GM10266 (cell line): ENCODE data around the gene DOCK4.
"Not testable (repeated sequence)": the region's sequence is repeated elsewhere in the genome, so short reads cannot be mapped to it uniquely, and the experiment has no call there.

Experiments used
- DNase-seq: peaks from one replicate; pipeline ENCODE4 v3.0.0; 2012; ENCODE audit errors: extremely low spot score
- TF ChIP-seq, protein P1 (sequence below): IDR thresholded peaks from 2 replicates; pipeline ENCODE4 v1.5.1; 2012; ENCODE audit warnings: mild to moderate bottlenecking, low read depth; ENCODE audit not compliant: control insufficient read depth, insufficient read depth; ENCODE audit errors: missing control alignments

DOCK4 gene

DNA sequence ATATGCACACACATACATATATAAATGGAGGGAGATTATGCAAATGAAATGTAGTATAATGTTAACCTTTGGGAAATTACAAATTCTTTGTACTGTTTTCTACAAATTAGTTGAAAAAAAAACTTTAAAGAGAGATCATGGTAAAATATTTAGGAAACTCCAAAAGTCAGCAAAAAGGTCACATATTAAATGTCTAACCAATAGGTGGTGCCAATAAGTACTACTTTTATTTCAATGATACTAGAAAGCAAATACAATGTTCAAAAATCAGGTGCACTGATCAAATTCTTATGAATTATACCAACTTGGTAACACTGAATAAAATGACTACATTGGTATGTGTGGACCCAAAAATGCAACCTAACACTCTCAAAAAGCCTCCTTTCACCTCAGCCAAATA, 276.9 kb downstream of the DOCK4 start:
- TF ChIP-seq, protein P1, sequence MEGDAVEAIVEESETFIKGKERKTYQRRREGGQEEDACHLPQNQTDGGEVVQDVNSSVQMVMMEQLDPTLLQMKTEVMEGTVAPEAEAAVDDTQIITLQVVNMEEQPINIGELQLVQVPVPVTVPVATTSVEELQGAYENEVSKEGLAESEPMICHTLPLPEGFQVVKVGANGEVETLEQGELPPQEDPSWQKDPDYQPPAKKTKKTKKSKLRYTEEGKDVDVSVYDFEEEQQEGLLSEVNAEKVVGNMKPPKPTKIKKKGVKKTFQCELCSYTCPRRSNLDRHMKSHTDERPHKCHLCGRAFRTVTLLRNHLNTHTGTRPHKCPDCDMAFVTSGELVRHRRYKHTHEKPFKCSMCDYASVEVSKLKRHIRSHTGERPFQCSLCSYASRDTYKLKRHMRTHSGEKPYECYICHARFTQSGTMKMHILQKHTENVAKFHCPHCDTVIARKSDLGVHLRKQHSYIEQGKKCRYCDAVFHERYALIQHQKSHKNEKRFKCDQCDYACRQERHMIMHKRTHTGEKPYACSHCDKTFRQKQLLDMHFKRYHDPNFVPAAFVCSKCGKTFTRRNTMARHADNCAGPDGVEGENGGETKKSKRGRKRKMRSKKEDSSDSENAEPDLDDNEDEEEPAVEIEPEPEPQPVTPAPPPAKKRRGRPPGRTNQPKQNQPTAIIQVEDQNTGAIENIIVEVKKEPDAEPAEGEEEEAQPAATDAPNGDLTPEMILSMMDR: no peak
- no peak for DNase-seq

DNA sequence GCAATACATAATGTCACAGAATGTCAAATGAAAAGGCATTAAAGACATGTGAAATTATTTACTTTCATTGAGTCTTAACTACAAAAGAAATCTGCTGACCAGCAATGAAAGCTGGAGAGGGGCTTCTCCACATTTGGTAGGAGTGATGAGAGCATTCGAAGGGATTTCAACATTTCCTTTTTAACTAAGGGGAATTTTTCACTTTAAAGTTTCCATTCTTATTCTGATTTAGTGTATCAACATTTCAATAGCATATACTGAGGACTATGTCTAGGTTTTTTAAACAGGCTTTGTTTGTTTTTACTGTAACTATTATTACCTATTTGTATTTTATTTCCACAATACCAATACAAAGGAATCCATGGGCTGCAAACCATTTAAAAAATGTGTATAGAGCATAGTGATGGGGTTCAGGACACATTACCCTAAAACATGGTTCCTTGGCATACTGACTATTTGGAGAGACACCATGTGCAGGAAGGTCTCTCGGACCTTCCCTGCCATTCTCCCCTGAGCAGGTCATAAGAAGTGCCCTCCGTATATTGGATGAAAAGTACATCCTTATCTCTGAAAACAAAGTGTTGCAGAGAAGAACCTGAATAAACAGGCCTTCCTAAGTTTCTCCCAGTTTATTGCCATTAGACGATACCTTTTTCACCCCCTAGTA, 278.7 kb downstream of the DOCK4 start:
- DNase-seq: no peak
- TF ChIP-seq, protein P1: no peak

DNA sequence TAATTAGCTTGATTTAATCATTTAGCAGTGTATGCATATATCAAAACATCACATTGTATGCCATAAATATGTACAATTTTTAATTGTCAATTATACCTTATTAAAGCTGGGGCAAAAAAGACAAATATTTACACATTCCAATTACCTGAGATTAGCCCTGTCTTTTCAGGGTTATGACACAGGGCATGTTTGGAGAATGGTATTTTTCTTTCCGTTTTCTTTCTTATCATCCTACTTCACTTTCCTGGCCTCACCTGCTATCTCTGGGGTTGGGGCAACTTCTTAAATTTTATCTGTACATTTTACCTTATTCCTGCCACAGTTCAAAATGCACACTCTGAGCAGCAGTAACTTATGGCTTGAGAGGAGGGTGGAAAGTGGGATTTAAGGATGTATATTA, 285.9 kb downstream of the DOCK4 start:
- TF ChIP-seq, protein P1: no peak
- DNase-seq: no peak

DNA sequence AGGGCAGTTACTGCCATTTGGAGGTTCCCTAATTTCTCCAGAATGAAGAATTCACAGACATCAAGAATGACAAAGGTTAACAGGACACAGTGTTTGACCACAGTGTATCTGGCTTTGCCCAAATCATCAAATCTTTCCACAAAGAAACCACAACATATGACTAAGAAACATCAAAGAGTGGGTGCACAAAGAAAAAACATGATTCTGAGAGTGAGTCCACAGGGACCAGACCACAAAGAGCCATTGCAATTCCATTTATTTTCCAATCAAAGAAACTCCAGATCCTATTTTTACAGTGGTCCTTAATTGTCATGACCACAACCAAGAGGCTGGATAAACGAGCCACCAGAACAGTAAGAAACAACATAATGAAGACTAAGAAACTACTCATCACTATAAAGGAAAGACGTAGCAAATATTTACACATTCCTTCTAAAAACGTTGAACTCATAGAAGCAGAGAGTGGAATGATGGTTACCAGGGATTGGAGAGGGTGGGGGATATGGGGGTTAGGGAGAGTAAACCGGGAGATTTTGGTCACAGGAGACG, 286.5 kb downstream of the DOCK4 start:
- TF ChIP-seq, protein P1: no peak
- no peak for DNase-seq

DNA sequence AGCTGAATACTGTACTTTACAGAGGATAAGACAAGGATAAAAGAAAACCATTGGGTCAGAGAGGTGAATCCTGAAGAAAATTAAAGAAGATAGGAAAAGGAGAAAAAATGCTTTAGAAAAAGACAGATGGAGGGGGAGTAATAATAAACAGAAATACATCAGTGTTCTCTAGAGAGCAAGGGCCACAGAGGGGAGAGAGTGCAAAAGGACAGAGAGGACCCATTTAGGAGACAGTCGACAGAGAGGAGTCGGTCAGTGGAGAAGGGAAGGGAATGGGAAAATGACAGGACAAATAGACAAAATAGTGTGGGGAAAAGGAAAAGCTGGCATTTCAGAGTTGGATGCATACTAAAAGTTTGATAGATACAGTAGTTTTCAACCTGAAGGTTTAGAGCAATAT, 287.0 kb downstream of the DOCK4 start:
- TF ChIP-seq, protein P1: no peak

DNA sequence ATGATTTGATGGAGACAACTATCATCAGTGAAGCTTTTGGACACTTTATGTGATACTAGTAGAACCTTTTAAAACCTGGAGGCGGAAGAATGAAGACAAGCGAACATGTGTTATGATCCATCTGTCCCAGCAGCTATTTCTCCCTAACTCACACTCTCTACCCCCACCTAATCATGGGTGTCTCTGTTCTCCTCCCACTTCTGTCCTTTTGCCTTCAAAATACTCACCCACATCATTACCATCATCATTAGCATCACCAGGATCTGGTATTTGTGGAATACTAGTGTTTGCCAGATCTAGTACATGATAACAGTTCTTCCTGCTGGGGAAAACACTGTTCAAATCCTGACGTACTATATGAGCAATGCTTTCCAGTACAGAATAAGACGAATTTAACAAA, 287.7 kb downstream of the DOCK4 start:
- DNase-seq: no peak
- TF ChIP-seq, protein P1: no peak

More for the DNA sequence above, 287.0 kb downstream of the DOCK4 start:
- no peak for DNase-seq

DNA sequence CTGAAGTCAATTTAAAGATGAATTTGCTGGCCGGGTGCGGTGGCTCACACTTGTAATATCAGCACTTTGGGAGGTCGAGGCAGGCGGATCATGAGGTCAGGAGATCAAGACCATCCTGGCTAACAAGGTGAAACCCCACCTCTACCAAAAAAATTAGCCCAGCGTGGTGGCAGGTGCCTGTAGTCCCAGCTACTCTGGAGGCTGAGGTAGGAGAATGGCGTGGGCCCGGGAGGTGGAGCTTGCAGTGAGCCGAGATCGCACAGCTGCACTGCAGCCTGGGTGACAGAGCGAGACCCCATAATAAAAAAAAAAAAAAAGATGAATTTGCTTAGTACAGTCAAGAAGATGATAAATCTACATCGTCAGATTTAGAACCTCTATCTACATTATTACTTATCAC, 288.8 kb downstream of the DOCK4 start:
- DNase-seq: not testable (repeated sequence)
